ENCODE data around the gene YES1.
A peak's percentile ranks its signal among the peaks of the same experiment; 100 is the strongest.

DNA sequence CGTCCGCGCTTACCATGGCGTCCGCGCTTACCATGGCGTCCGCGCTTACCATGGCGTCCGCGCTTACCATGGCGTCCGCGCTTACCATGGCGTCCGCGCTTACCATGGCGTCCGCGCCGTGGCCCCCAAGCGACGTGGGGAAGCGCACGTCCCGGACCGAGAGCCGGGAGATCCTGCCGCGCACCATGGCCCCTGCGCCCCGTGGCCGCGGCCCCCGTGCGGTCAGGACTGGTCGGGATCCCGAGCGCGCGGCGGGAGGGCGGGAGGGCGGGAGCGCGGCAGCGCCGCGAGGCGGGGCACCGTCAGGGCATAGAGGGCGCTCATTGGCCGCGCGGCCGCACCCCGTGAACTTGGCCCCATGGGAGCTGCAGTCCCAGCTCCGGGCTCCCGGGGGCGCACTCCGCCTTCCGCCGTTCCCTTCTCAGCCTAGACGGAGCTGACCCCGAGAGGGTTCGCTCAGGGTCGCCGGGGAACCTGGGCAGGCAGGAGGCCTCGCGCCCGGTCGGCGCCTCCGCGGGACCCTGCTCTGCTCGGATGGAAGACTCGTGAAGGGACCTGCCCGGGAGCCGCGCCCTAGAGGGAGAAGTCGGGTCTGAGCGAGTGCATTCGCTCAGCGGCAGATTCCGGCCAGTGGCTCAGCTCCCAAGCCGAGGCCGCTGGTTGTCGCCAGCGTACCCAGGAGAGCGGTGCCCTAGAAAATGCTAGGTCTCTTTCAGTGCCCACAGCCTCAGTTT, 99.5 kb downstream of the YES1 start, which contains the start of gene ENOSF1:
- TF ChIP-seq POLR2AphosphoS5 (IDR thresholded peaks at IDR 0.05) (peak in 1 of 2 donors; percentile 48), EP300 (IDR thresholded peaks at IDR 0.05) (no peak), CTCF (IDR thresholded peaks at IDR 0.05) (peak; percentile 82 to 94 (median 90))
